ENCODE measurements around the gene KBTBD13. TPM values are rescaled to one million over a fixed set of nuclear protein-coding genes. Genes with fewer than 3 reads are reported as not detected.
"Not testable (repeated sequence)": the region's sequence is repeated elsewhere in the genome, so short reads cannot be mapped to it uniquely, and the experiment has no call there.

Gene KBTBD13
- total and polyA plus RNA-seq, 5 donors: 2.8 to 8.9 (median 6.9) TPM

- not testable (repeated sequence) for H3K27ac ChIP-seq (ENCODE audit: low read length); H3K4me1 ChIP-seq (ENCODE audit: control insufficient read depth, insufficient read depth, low read length); ATAC-seq; H3K4me3 ChIP-seq (ENCODE audit: low read length); H3K9me3 ChIP-seq (ENCODE audit: control insufficient read depth, low read length); DNase-seq; H3K27me3 ChIP-seq (ENCODE audit: control insufficient read depth, insufficient read depth)
- intact Hi-C loops (cut with DNase I): loop anchor here (2.0 to 10.0 kb wide), 4 partner anchors 45 to 68 kb away; no protein-coding TSS in a partner anchor
- WGBS: 94% methylated on average over 10 of the region's 10 CpGs
These were observed 23.3 kb downstream of the KBTBD13 start for GRCh38 chr15:65099801-65100200.

- H3K4me3 ChIP-seq (ENCODE audit: low read length): no peak overlapping the region
- DNase-seq: no peak
- no peaks in the 10 kb centered on the region for H3K9me3 ChIP-seq (ENCODE audit: control insufficient read depth, low read length)
- intact Hi-C loops (cut with DNase I): loop anchor here in 3 of 4 donors (2.0 to 5.0 kb wide), 2 partner anchors 46 to 68 kb away; no protein-coding TSS in a partner anchor
- no peaks in the 10 kb centered on the region for H3K27me3 ChIP-seq (ENCODE audit: control insufficient read depth, insufficient read depth)
- H3K4me1 ChIP-seq (ENCODE audit: control insufficient read depth, insufficient read depth, low read length): no peaks in the 10 kb centered on the region
- H3K27ac ChIP-seq (ENCODE audit: low read length): no peak overlapping the region
- 88% methylated on average over 7 of the region's 7 CpGs for WGBS
- no peak for ATAC-seq
These were observed 23.9 kb downstream of the KBTBD13 start for GRCh38 chr15:65100442-65100841.

- no peak overlapping the region for H3K27ac ChIP-seq (ENCODE audit: low read length)
- DNase-seq: peak; percentile 80 to 92 (median 87)
- H3K4me1 ChIP-seq (ENCODE audit: control insufficient read depth, insufficient read depth, low read length): no peaks in the 10 kb centered on the region
- H3K9me3 ChIP-seq (ENCODE audit: control insufficient read depth, low read length): no peaks in the 10 kb centered on the region
- H3K4me3 ChIP-seq (ENCODE audit: low read length): no peak overlapping the region
- intact Hi-C loops (cut with DNase I): loop anchor here in 3 of 4 donors (2.0 to 5.0 kb wide), 2 partner anchors 47 to 69 kb away; no protein-coding TSS in a partner anchor
- 34% methylated on average over 9 of the region's 9 CpGs for WGBS
- H3K27me3 ChIP-seq (ENCODE audit: control insufficient read depth, insufficient read depth): no peaks in the 10 kb centered on the region
- ATAC-seq: peak; percentile 49 to 53
These were observed 24.9 kb downstream of the KBTBD13 start for GRCh38 chr15:65101411-65101890.

- intact Hi-C loops (cut with DNase I): loop anchor here in 3 of 4 donors (2.0 to 5.0 kb wide), 2 partner anchors 47 to 70 kb away; no protein-coding TSS in a partner anchor
- Histone ChIP-seq H3K27ac (ENCODE audit: low read length) (no peak overlapping the region), H3K4me3 (ENCODE audit: low read length) (no peak overlapping the region), H3K4me1 (ENCODE audit: control insufficient read depth, insufficient read depth, low read length) (no peaks in the 10 kb centered on the region), H3K27me3 (ENCODE audit: control insufficient read depth, insufficient read depth) (no peaks in the 10 kb centered on the region), H3K9me3 (ENCODE audit: control insufficient read depth, low read length) (no peaks in the 10 kb centered on the region)
- no peak for DNase-seq
- peak; percentile 18 to 21 for ATAC-seq
- 47% methylated on average over 75 of the region's 75 CpGs for WGBS
These were observed 25.6 kb downstream of the KBTBD13 start for GRCh38 chr15:65101891-65102708.

- DNase-seq (no peak), ATAC-seq (no peak)
- Histone ChIP-seq H3K27ac (ENCODE audit: low read length) (no peak overlapping the region), H3K27me3 (ENCODE audit: control insufficient read depth, insufficient read depth) (no peaks in the 10 kb centered on the region), H3K9me3 (ENCODE audit: control insufficient read depth, low read length) (no peaks in the 10 kb centered on the region), H3K4me1 (ENCODE audit: control insufficient read depth, insufficient read depth, low read length) (no peaks in the 10 kb centered on the region), H3K4me3 (ENCODE audit: low read length) (no peak overlapping the region)
- 94% methylated on average over 3 of the region's 3 CpGs for WGBS
- intact Hi-C loops (cut with DNase I): loop anchor here in 2 of 4 donors (5.0 kb wide), 1 partner anchor 71 kb away; no protein-coding TSS in a partner anchor
These were observed 26.4 kb downstream of the KBTBD13 start for GRCh38 chr15:65102912-65103311.

- Histone ChIP-seq H3K27ac (ENCODE audit: low read length) (no peak overlapping the region), H3K4me1 (ENCODE audit: control insufficient read depth, insufficient read depth, low read length) (no peaks in the 10 kb centered on the region), H3K9me3 (ENCODE audit: control insufficient read depth, low read length) (no peaks in the 10 kb centered on the region), H3K4me3 (ENCODE audit: low read length) (no peak overlapping the region), H3K27me3 (ENCODE audit: control insufficient read depth, insufficient read depth) (no peaks in the 10 kb centered on the region)
- intact Hi-C loops (cut with DNase I): no loop called here
- 93% methylated on average over 5 of the region's 5 CpGs for WGBS
- DNase-seq (no peak), ATAC-seq (no peak)
These were observed 28.5 kb downstream of the KBTBD13 start for GRCh38 chr15:65105038-65105437.

GRCh38 chr15:65106011-65106590 lies 29.6 kb downstream of the KBTBD13 start:
- Histone ChIP-seq H3K4me3 (ENCODE audit: low read length) (no peak overlapping the region), H3K9me3 (ENCODE audit: control insufficient read depth, low read length) (no peaks in the 10 kb centered on the region), H3K27me3 (ENCODE audit: control insufficient read depth, insufficient read depth) (no peaks in the 10 kb centered on the region), H3K27ac (ENCODE audit: low read length) (no peak overlapping the region), H3K4me1 (ENCODE audit: control insufficient read depth, insufficient read depth, low read length) (no peaks in the 10 kb centered on the region)
- WGBS: 83% methylated on average over 6 of the region's 6 CpGs
- intact Hi-C loops (cut with DNase I): no loop called here
- ATAC-seq (no peak), DNase-seq (peak in 1 of 3 donors; percentile 8)

- intact Hi-C loops (cut with DNase I): no loop called here
- peak overlapping the region; percentile 17 for H3K27ac ChIP-seq (ENCODE audit: low read length)
- H3K9me3 ChIP-seq (ENCODE audit: control insufficient read depth, low read length): no peaks in the 10 kb centered on the region
- no peak overlapping the region for H3K4me3 ChIP-seq (ENCODE audit: low read length)
- no peaks in the 10 kb centered on the region for H3K27me3 ChIP-seq (ENCODE audit: control insufficient read depth, insufficient read depth)
- no peaks in the 10 kb centered on the region for H3K4me1 ChIP-seq (ENCODE audit: control insufficient read depth, insufficient read depth, low read length)
- 29% methylated on average over 3 of the region's 3 CpGs for WGBS
- ATAC-seq (peak; percentile 85 to 96), DNase-seq (peak; percentile 44 to 69 (median 59))
These were observed 34.2 kb downstream of the KBTBD13 start for GRCh38 chr15:65110676-65111292.

GRCh38 chr15:65115086-65115485 lies 38.5 kb downstream of the KBTBD13 start, which contains the start of gene UBAP1L:
UBAP1L (minus strand) TSS chr15:65115200; CDS start chr15:65106215, 8,985 bp downstream.
- no peak within 1 kb of the TSS for H3K4me3 ChIP-seq (ENCODE audit: low read length)
- DNase-seq: no peak
- 87% methylated on average over 2 of the region's 2 CpGs for WGBS
- no peak within 1 kb of the TSS for H3K27ac ChIP-seq (ENCODE audit: low read length)
- intact Hi-C loops (cut with DNase I): no loop called here
- no peaks in the 10 kb centered on the region for H3K4me1 ChIP-seq (ENCODE audit: control insufficient read depth, insufficient read depth, low read length)
- H3K9me3 ChIP-seq (ENCODE audit: control insufficient read depth, low read length): no peaks in the 10 kb centered on the region
- ATAC-seq: no peak
- no peaks in the 10 kb centered on the region for H3K27me3 ChIP-seq (ENCODE audit: control insufficient read depth, insufficient read depth)

GRCh38 chr15:65115542-65115941 lies 39.0 kb downstream of the KBTBD13 start:
- ATAC-seq (no peak), DNase-seq (no peak)
- Histone ChIP-seq H3K4me1 (ENCODE audit: control insufficient read depth, insufficient read depth, low read length) (no peaks in the 10 kb centered on the region), H3K27ac (ENCODE audit: low read length) (no peak overlapping the region), H3K4me3 (ENCODE audit: low read length) (no peak overlapping the region), H3K27me3 (ENCODE audit: control insufficient read depth, insufficient read depth) (no peaks in the 10 kb centered on the region), H3K9me3 (ENCODE audit: control insufficient read depth, low read length) (no peaks in the 10 kb centered on the region)
- WGBS: 77% methylated on average over 5 of the region's 5 CpGs
- intact Hi-C loops (cut with DNase I): no loop called here
